SK-N-SH (cell line): ENCODE results near the gene C1orf159. TPM values are rescaled to one million over a fixed set of nuclear protein-coding genes. Genes with fewer than 3 reads are reported as not detected.

Experiments
- CTCF ChIA-PET: fragments of 300-600, 350-600 bp; formaldehyde crosslinking; extraction: SDS; loops from one replicate; lab custom pipeline; 2021; lab: Yijun Ruan, JAX
- POLR2A ChIA-PET: fragments of 350-600 bp; sonication (Branson Sonifier 250); formaldehyde crosslinking; extraction: SDS; loops from one replicate; lab custom pipeline; 2020; ENCODE audit warnings: antibody characterized with exemption, inconsistent platforms; lab: Yijun Ruan, JAX
- DNase-seq: peaks from one replicate; pipeline ENCODE4 v3.0.0; 2012
- H2AFZ ChIP-seq: fragments of 200-600 bp; sonication (generic); 2 replicates; pipeline ENCODE4 v1.8.1; 2016; ENCODE audit warnings: antibody characterized with exemption, mild to moderate bottlenecking, low read depth
- H3F3A ChIP-seq: fragments of 200-600 bp; sonication (generic); replicated peaks from 2 replicates; pipeline ENCODE3; 2016; ENCODE audit warnings: antibody characterized with exemption, mild to moderate bottlenecking; ENCODE audit not compliant: insufficient read depth
- H3K27ac ChIP-seq, 2 experiments: fragments of 200-500 bp in 1 of 2; fragments of 200-600 bp in 1 of 2; sonication (Bioruptor generic) in 1 of 2; sonication (generic), shearing (Covaris generic) in 1 of 2; 2 replicates each; pipeline versions ENCODE4 v1.5.1 to v1.6.1; 2014 to 2016; ENCODE audit warnings: low read depth in 2 of 2, inconsistent platforms in 1 of 2, low read length in 1 of 2, mild to moderate bottlenecking in 1 of 2, mixed read lengths in 1 of 2
- H3K27me3 ChIP-seq: fragments of 200-600 bp; sonication (generic), shearing (Covaris generic); 2 replicates; pipeline ENCODE4 v1.6.1; 2016; ENCODE audit warnings: mixed run types; ENCODE audit not compliant: insufficient read depth
- H3K36me3 ChIP-seq, 2 experiments: fragments of 200-500 bp in 1 of 2; fragments of 200-600 bp in 1 of 2; sonication (Bioruptor generic) in 1 of 2; sonication (generic) in 1 of 2; replicated peaks in 1 of 2; 2 replicates each; pipeline versions ENCODE3 to v1.5.1; 2014 to 2016; ENCODE audit warnings: low read length in 1 of 2, mild to moderate bottlenecking in 1 of 2; ENCODE audit not compliant: insufficient read depth in 2 of 2, control insufficient read depth in 1 of 2
- H3K4me1 ChIP-seq, 2 experiments: fragments of 200-500 bp in 1 of 2; fragments of 200-600 bp in 1 of 2; sonication (Bioruptor generic) in 1 of 2; sonication (generic), shearing (Covaris generic) in 1 of 2; 2 replicates each; pipeline versions ENCODE4 v1.5.1 to v1.6.1; 2014 to 2016; ENCODE audit warnings: low read depth in 1 of 2, low read length in 1 of 2, mixed run types in 1 of 2; ENCODE audit not compliant: insufficient read depth in 2 of 2, control insufficient read depth in 1 of 2
- H3K4me2 ChIP-seq: fragments of 200-600 bp; sonication (generic), shearing (Covaris generic); 2 replicates; pipeline ENCODE4 v1.6.1; 2017; ENCODE audit warnings: mixed run types
- H3K4me3 ChIP-seq, 2 experiments: fragments of 200-500 bp in 1 of 2; fragments of 200-600 bp in 1 of 2; sonication (Bioruptor generic) in 1 of 2; sonication (generic), shearing (Covaris generic) in 1 of 2; 2 replicates each; pipeline versions ENCODE4 v1.5.1 to v1.8.1; 2014 to 2016; ENCODE audit warnings: low read depth in 2 of 2, inconsistent platforms in 1 of 2, low read length in 1 of 2, mild to moderate bottlenecking in 1 of 2, mixed read lengths in 1 of 2, moderate library complexity in 1 of 2
- H3K79me2 ChIP-seq: fragments of 200-600 bp; sonication (generic); 2 replicates; pipeline ENCODE4 v1.8.1; 2017; ENCODE audit warnings: mild to moderate bottlenecking; ENCODE audit not compliant: insufficient read depth
- H3K9ac ChIP-seq: fragments of 200-600 bp; sonication (generic); 2 replicates; pipeline ENCODE4 v1.6.1; 2017; ENCODE audit warnings: mixed run types
- H3K9me2 ChIP-seq: fragments of 200-600 bp; sonication (generic); 2 replicates; pipeline ENCODE4 v1.6.1; 2017; ENCODE audit warnings: mixed run types
- H3K9me3 ChIP-seq: fragments of 200-600 bp; sonication (generic); 2 replicates; pipeline ENCODE4 v1.6.1; 2017; ENCODE audit warnings: mixed run types, mild to moderate bottlenecking, moderate library complexity
- H4K20me1 ChIP-seq: fragments of 200-600 bp; sonication (generic); 2 replicates; pipeline ENCODE4 v1.6.1; 2017; ENCODE audit warnings: mild to moderate bottlenecking, mixed run types; ENCODE audit not compliant: insufficient read depth
- CHD2 ChIP-seq: fragments of 150-350 bp; IDR thresholded peaks from 2 replicates; pipeline ENCODE4 v1.6.1; 2018; ENCODE audit warnings: low read length; ENCODE audit not compliant: partially characterized antibody
- FOXM1 ChIP-seq: IDR thresholded peaks from 2 replicates; pipeline ENCODE4 v1.4.0; 2012; ENCODE audit warnings: low read depth, mild to moderate bottlenecking
- IRF3 ChIP-seq: fragments of 150-350 bp; IDR thresholded peaks from 2 replicates; pipeline ENCODE4 v1.6.1; 2016; ENCODE audit warnings: mild to moderate bottlenecking, low read depth, low read length
- JUND ChIP-seq: IDR thresholded peaks from 2 replicates; pipeline ENCODE4 v1.4.0; 2012
- MXI1 ChIP-seq: IDR thresholded peaks from 2 replicates; pipeline ENCODE4 v1.6.1; 2012; ENCODE audit warnings: mild to moderate bottlenecking, low read depth, low read length, improper control_type of control experiment
- NFIC ChIP-seq: IDR thresholded peaks from 2 replicates; pipeline ENCODE4 v1.4.0; 2012; ENCODE audit warnings: borderline replicate concordance
- REST ChIP-seq: IDR thresholded peaks from 2 replicates; pipeline ENCODE4 v1.6.1; 2012; ENCODE audit warnings: mild to moderate bottlenecking, low read depth, low read length, moderate library complexity
- SIN3A ChIP-seq: IDR thresholded peaks from 2 replicates; pipeline ENCODE4 v1.6.1; 2012; ENCODE audit warnings: low read depth, mild to moderate bottlenecking, low read length, moderate library complexity, borderline replicate concordance
- USF1 ChIP-seq: IDR thresholded peaks from 2 replicates; pipeline ENCODE4 v1.4.0; 2012; ENCODE audit warnings: low read depth, borderline replicate concordance
- ZBTB33 ChIP-seq: IDR thresholded peaks from 2 replicates; pipeline ENCODE4 v1.4.0; 2012; ENCODE audit warnings: low read depth, borderline replicate concordance
- WGBS: methylation state at CpG from one replicate; pipeline ENCODE4 v1.1.6; 2017; ENCODE audit warnings: low lambda C conversion rate; 5-methylcytosine and 5-hydroxymethylcytosine counted together
- polyA plus RNA-seq, 3 experiments: library from polyadenylated mRNA; depleted of rRNA; stranded (reverse); fragments of >200 nt; gene quantifications; 2 replicates each; pipeline ENCODE4 v1.2.3, GENCODE V29; 2012

Gene C1orf159
- polyA plus RNA-seq, 1 of the 3 experiments (the other 2 are of a cell fraction), result 10.2 TPM

GRCh38 chr1:1060281-1061000 lies 55.4 kb downstream of the C1orf159 start (continued):
- no peak for TF ChIP-seq IRF3
- TF ChIP-seq MXI1, result no peak
- TF ChIP-seq USF1, result no peak

GRCh38 chr1:1059494-1060280 lies 56.2 kb downstream of the C1orf159 start:
- peaks cover 0 to 6% of the 10 kb centered on the region in 2 experiments; a peak in 1 of 4 replicates for H3K4me1 ChIP-seq
- H3K9ac ChIP-seq, result no peak overlapping the region
- no peaks in the 10 kb centered on the region for H3K9me3 ChIP-seq
- no peaks in the 10 kb centered on the region for H3K79me2 ChIP-seq
- peaks cover 20% of the 10 kb centered on the region; the same call in 1 of the 2 replicates for H3K27me3 ChIP-seq
- H3F3A ChIP-seq, result peaks cover 3% of the 10 kb centered on the region
- TF ChIP-seq REST, result no peak
- no peak for TF ChIP-seq NFIC
- no peak for TF ChIP-seq JUND
- no peak for TF ChIP-seq SIN3A
- TF ChIP-seq FOXM1, result no peak
- TF ChIP-seq CHD2, result no peak
- TF ChIP-seq ZBTB33, result no peak
- H2AFZ ChIP-seq, result no peak overlapping the region
- no peak overlapping the region for H3K27ac ChIP-seq
- no peaks in the 10 kb centered on the region for H3K36me3 ChIP-seq
- CTCF ChIA-PET, result interaction anchor here (0.7 to 15.4 kb wide), 14 partner anchors 9 to 232 kb away, joined by 3 to 216 read pairs (median 5); partner anchors contain the start of genes ISG15 and PERM1
- H3K4me3 ChIP-seq, result peak overlapping the region; percentile 51 to 56
- DNase-seq, result peak; percentile 96
- H4K20me1 ChIP-seq, result peaks cover 6% of the 10 kb centered on the region; the same call in 1 of the 2 replicates
- 0% methylated on average over 9 of the region's 69 CpGs for WGBS
- H3K9me2 ChIP-seq, result no peaks in the 10 kb centered on the region
- peak overlapping the region; percentile 69 for H3K4me2 ChIP-seq
- POLR2A ChIA-PET, result interaction anchor here (1.0 kb wide), 1 partner anchor 54 kb away, joined by 3 read pairs; no protein-coding TSS in a partner anchor
